HG03039 (cell line): ENCODE data around the gene SPRY4.
"Not testable (repeated sequence)": the region's sequence is repeated elsewhere in the genome, so short reads cannot be mapped to it uniquely, and the experiment has no call there.

Experiments used
- ATAC-seq: cut with Tn5 transposase; IDR thresholded peaks from one replicate; pipeline ENCODE4 v1.9.1; 2021; ENCODE audit warnings: mild to moderate bottlenecking, moderate library complexity; ENCODE audit not compliant: unreplicated experiment

The SPRY4 gene

DNA sequence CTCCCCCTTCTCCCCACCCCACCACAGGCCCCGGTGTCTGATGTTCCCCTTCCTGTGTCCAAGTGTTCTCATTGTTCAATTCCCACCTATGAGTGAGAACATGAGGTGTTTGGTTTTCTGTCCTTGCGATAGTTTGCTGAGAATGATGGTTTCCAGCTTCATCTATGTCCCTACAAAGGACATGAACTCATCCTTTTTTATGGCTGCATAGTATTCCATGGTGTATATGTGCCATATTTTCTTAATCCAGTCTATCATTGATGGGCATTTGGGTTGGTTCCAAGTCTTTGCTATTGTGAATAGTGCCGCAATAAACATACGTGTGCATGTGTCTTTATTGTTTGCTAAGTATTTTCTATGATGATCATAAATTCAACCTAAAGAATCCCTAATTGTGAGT lies 60.7 kb downstream of the SPRY4 start:
- ATAC-seq: not testable (repeated sequence)

DNA sequence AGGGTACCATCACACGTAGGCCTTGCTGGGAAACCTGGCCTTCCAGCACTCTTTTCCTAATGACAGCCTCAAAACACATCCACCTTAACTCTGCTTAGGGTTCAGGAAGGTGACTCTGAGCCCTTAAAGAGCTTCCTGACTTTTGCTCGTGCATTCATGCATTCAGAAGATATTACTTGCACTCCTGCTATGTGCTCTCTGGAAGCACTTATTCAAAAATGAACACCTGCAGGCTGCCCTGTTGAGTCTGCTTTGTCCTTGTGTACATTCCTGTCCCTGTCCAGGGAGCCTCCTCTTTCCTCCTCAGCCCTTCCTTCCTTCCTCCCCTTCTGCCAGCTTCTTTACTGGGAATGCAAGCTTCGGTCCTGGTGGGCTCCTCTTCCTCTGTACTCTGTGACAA lies 61.5 kb downstream of the SPRY4 start:
- no peak for ATAC-seq

DNA sequence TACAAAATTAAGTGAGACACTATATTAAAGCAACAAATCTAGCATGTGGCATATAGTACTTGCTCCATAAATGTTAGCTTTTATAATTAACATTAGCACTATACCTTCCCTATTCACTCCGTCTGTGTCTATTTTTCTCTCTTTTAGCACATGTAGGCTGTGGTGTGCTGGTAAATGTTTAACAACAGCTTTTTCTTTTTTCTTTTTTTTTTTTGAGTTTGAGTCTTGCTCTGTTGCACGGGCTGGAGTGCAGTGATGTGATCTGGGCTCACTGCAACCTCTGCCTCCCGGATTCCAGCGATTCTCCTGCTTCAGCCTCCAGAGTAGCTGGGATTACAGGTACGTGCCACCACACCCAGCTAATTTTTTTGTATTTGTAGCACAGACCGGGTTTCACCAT lies 62.1 kb downstream of the SPRY4 start:
- no peak for ATAC-seq
